Endodermal cell (in vitro differentiated cells): ENCODE data around the gene ABCB4. TPM values are rescaled to one million over a fixed set of nuclear protein-coding genes. Genes with fewer than 3 reads are reported as not detected.

Experiments
- DNase-seq: peaks from one replicate; pipeline ENCODE4 v3.0.0-alpha.2; 2017
- H3K27ac ChIP-seq: 2 replicates; pipeline ENCODE4 v1.5.1; 2013; ENCODE audit warnings: mild to moderate bottlenecking, low read depth, low read length, moderate library complexity
- H3K27me3 ChIP-seq: 2 replicates; pipeline ENCODE4 v1.6.1; 2013; ENCODE audit warnings: mild to moderate bottlenecking, low read length, moderate library complexity; ENCODE audit not compliant: insufficient read depth, control insufficient read depth, poor library complexity, severe bottlenecking
- H3K36me3 ChIP-seq: 2 replicates; pipeline ENCODE4 v1.7.0; 2013; ENCODE audit warnings: mild to moderate bottlenecking, low read length, moderate library complexity; ENCODE audit not compliant: control insufficient read depth, insufficient read depth
- H3K4me1 ChIP-seq: one replicate; pipeline ENCODE4 v1.7.0; 2013; ENCODE audit warnings: low read length; ENCODE audit not compliant: control insufficient read depth, insufficient read depth
- H3K4me3 ChIP-seq: 2 replicates; pipeline ENCODE4 v1.5.1; 2013; ENCODE audit warnings: mild to moderate bottlenecking, low read length, moderate library complexity
- H3K9ac ChIP-seq: 2 replicates; pipeline ENCODE4 v1.6.1; 2013; ENCODE audit warnings: mild to moderate bottlenecking, low read length, moderate library complexity; ENCODE audit not compliant: poor library complexity, severe bottlenecking; ENCODE audit errors: extremely low read depth
- H3K9me3 ChIP-seq: 2 replicates; pipeline ENCODE4 v1.6.1; 2013; ENCODE audit warnings: mild to moderate bottlenecking, low read length, moderate library complexity; ENCODE audit not compliant: control insufficient read depth
- H3K27ac Mint-ChIP-seq: 2 replicates; pipeline ENCODE4 v1.8.0; 2020; ENCODE audit warnings: mixed read lengths
- H3K27me3 Mint-ChIP-seq: 2 replicates; pipeline ENCODE4 v1.8.0; 2021; ENCODE audit warnings: mild to moderate bottlenecking, mixed read lengths; ENCODE audit not compliant: insufficient read depth
- H3K36me3 Mint-ChIP-seq: 2 replicates; pipeline ENCODE4 v1.8.0; 2020; ENCODE audit warnings: low read depth, mixed read lengths
- H3K4me1 Mint-ChIP-seq: 2 replicates; pipeline ENCODE4 v1.8.0; 2020; ENCODE audit warnings: mixed read lengths
- H3K4me3 Mint-ChIP-seq: 2 replicates; pipeline ENCODE4 v1.8.0; 2020; ENCODE audit warnings: mild to moderate bottlenecking, moderate library complexity, mixed read lengths
- H3K9me3 Mint-ChIP-seq: 2 replicates; pipeline ENCODE4 v1.8.0; 2020; ENCODE audit warnings: mild to moderate bottlenecking, mixed read lengths
- CTCF ChIP-seq: fragments of 200-600 bp; sonication (generic); conservative IDR thresholded peaks from 2 replicates; pipeline ENCODE4 v1.5.0; 2021; ENCODE audit warnings: antibody characterized with exemption, mild to moderate bottlenecking
- WGBS, 2 experiments: methylation state at CpG; one replicate each; pipeline versions ENCODE4 v1.1.5 to v1.1.7; 2013; ENCODE audit warnings: missing lambda C conversion rate in 2 of 2, mixed read lengths in 1 of 2; ENCODE audit not compliant: insufficient coverage in 1 of 2, insufficient read length in 1 of 2; 5-methylcytosine and 5-hydroxymethylcytosine counted together
- total RNA-seq, 2 donors: library from RNA; stranded (reverse); fragmentation: NEBNext Ultra II Directional in 1 of 2; extraction: Animal tissue kit (Norgen Biotek cat#: 25700) in 1 of 2; gene quantifications; 2 replicates in 1 of 2; 3 replicates in 1 of 2; pipeline ENCODE4 v1.2.1, GENCODE V29; 2021

ABCB4 gene
- total RNA-seq, 2 donors from 2014 or later, result 0.60 to 0.77 TPM

GRCh38 chr7:87506246-87507180 is 31.0 kb upstream of the ABCB4 start:
- H3K27ac ChIP-seq, result no peak overlapping the region
- Mint-ChIP-seq H3K4me3 (no peak overlapping the region), H3K9me3 (no peaks in the 10 kb centered on the region), H3K27me3 (no peaks in the 10 kb centered on the region), H3K27ac (no peak overlapping the region), H3K36me3 (no peaks in the 10 kb centered on the region), H3K4me1 (peaks cover 25% of the 10 kb centered on the region)
- no peak for DNase-seq
- peaks cover 8% of the 10 kb centered on the region for H3K4me1 ChIP-seq
- no peaks in the 10 kb centered on the region for H3K36me3 ChIP-seq
- H3K9ac ChIP-seq, result no peak overlapping the region
- no peaks in the 10 kb centered on the region for H3K27me3 ChIP-seq
- 77 to 84% methylated on average over 2 to 3 of the region's 3 CpGs for WGBS, 2 experiments
- H3K9me3 ChIP-seq, result no peaks in the 10 kb centered on the region
- H3K4me3 ChIP-seq, result no peak overlapping the region
- peak; percentile 63 for TF ChIP-seq CTCF

DNA sequence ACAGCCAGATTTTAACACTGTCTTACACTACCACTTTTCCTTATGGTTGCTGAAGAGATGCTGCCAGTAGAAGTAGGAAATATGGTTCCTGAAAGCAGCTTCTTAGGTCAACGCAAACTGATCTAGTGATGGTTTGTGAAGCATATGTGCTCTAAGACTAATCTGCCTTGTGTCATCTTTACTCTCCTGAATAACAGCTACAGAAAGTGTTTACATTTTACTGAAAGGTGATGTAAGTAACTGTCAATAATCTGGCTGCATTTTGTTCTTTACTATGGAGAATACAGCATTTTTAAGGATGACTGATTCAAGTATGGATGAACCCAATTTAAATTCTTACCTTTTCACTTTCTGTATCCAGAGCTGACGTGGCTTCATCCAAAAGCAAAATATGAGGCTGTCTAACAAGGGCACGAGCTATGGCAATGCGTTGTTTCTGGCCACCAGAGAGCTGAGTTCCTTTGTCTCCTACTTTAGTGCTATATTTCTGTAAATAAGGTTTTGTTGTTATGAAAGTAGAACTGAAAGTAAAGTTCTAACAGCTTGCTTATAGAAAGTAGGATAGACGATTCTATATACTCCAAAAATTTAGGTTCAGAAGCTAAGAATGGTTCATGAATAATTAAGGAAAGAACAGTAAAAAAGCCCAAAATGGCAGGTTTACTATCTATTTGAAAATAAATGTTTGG is 30.2 kb upstream of the ABCB4 start:
- H3K27ac ChIP-seq, result no peak overlapping the region
- H3K27ac Mint-ChIP-seq, result no peak overlapping the region
- H3K9ac ChIP-seq, result no peak overlapping the region
- peaks cover 8% of the 10 kb centered on the region for H3K4me1 ChIP-seq
- DNase-seq, result no peak
- WGBS, 2 experiments, result 87 to 94% methylated on average over 5 of the region's 5 CpGs
- peaks cover 20% of the 10 kb centered on the region for H3K4me1 Mint-ChIP-seq
- no peaks in the 10 kb centered on the region for H3K9me3 Mint-ChIP-seq
- H3K36me3 ChIP-seq, result no peaks in the 10 kb centered on the region
- H3K9me3 ChIP-seq, result no peaks in the 10 kb centered on the region
- TF ChIP-seq CTCF, result no peak
- H3K4me3 Mint-ChIP-seq, result no peak overlapping the region
- no peaks in the 10 kb centered on the region for H3K27me3 ChIP-seq
- H3K27me3 Mint-ChIP-seq, result no peaks in the 10 kb centered on the region
- no peaks in the 10 kb centered on the region for H3K36me3 Mint-ChIP-seq
- no peak overlapping the region for H3K4me3 ChIP-seq

DNA sequence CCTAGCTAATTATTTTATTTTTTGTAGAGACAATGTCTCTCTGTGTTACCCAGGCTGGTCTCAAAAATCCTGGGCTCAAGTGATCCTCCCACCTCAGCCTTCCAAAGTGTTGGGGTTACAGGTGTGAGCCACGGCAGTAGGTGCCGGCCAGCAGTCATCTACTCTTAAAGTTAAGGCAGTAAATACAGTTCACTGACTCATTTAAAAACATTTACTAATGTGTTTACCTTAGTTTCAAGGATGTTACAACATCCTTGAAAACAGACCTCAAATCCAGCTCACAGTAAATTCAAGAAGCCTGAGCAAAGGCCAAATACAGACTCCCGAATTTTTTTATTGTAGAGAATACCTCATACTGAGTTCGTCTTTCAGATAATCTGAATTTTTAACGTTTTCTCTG is 29.6 kb upstream of the ABCB4 start:
- Mint-ChIP-seq H3K9me3 (no peaks in the 10 kb centered on the region), H3K27ac (no peak overlapping the region), H3K27me3 (no peaks in the 10 kb centered on the region), H3K4me1 (peaks cover 17% of the 10 kb centered on the region), H3K36me3 (no peaks in the 10 kb centered on the region), H3K4me3 (no peak overlapping the region)
- Histone ChIP-seq H3K27me3 (no peaks in the 10 kb centered on the region), H3K9ac (no peak overlapping the region), H3K27ac (no peak overlapping the region), H3K4me3 (no peak overlapping the region), H3K36me3 (no peaks in the 10 kb centered on the region), H3K9me3 (no peaks in the 10 kb centered on the region), H3K4me1 (peaks cover 4% of the 10 kb centered on the region)
- 95% methylated on average over 5 of the region's 5 CpGs; no CpG with 5 or more reads in 1 of the 2 experiments for WGBS, 2 experiments
- no peak for DNase-seq
- no peak for TF ChIP-seq CTCF
